WTC11 (cell line): ENCODE measurements around the gene CERS5. TPM values are rescaled to one million over a fixed set of nuclear protein-coding genes. Genes with fewer than 3 reads are reported as not detected.

ENCODE experiments used
- ATAC-seq: fragments of 200-7000 bp; cut with Tn5 transposase; 2 replicates; pipeline ENCODE4 v1.10.0; 2021; ENCODE audit warnings: mild to moderate bottlenecking, moderate library complexity
- CTCF ChIA-PET: fragments of 300-600 bp; sonication (Branson Sonifier 250); formaldehyde crosslinking; loops from one replicate; lab custom pipeline; 2021; ENCODE audit warnings: antibody characterized with exemption; lab: Charles Lee
- POLR2A ChIA-PET: fragments of 350-600 bp; sonication (Branson Sonifier 250); formaldehyde crosslinking; loops from one replicate; lab custom pipeline; 2021; ENCODE audit warnings: antibody characterized with exemption; lab: Charles Lee
- DNase-seq: peaks from one replicate; pipeline ENCODE4 v3.0.0; 2021; ENCODE audit warnings: low spot score
- H3K27ac Mint-ChIP-seq: 2 replicates; pipeline ENCODE4 v1.8.0; 2021; ENCODE audit warnings: mixed read lengths
- H3K27me3 Mint-ChIP-seq: 2 replicates; pipeline ENCODE4 v1.8.0; 2021; ENCODE audit warnings: low read depth, mild to moderate bottlenecking, moderate library complexity, mixed read lengths
- H3K36me3 Mint-ChIP-seq: 2 replicates; pipeline ENCODE4 v1.8.0; 2021; ENCODE audit warnings: mixed read lengths
- H3K4me1 Mint-ChIP-seq: 2 replicates; pipeline ENCODE4 v1.8.0; 2022; ENCODE audit warnings: mixed read lengths
- H3K4me3 Mint-ChIP-seq: 2 replicates; pipeline ENCODE4 v1.8.0; 2021; ENCODE audit warnings: mild to moderate bottlenecking, moderate library complexity, mixed read lengths
- H3K9me3 Mint-ChIP-seq: 2 replicates; pipeline ENCODE4 v1.8.0; 2021; ENCODE audit warnings: mixed read lengths
- ATF3 ChIP-seq: sonication (generic); formaldehyde crosslinking; conservative IDR thresholded peaks from 2 replicates; pipeline ENCODE4 v1.8.1; 2022; ENCODE audit warnings: mild to moderate bottlenecking, missing genetic modification reagents
- ATF6 ChIP-seq: sonication (generic); formaldehyde crosslinking; IDR thresholded peaks from 2 replicates; pipeline ENCODE4 v1.8.1; 2023; ENCODE audit warnings: mild to moderate bottlenecking, missing genetic modification reagents
- CDX4 ChIP-seq: fragments of 250-450 bp; sonication (Bioruptor Pico); IDR thresholded peaks from 2 replicates; pipeline ENCODE4 v1.9.0; 2021; ENCODE audit warnings: moderate library complexity, mild to moderate bottlenecking, inconsistent platforms, borderline replicate concordance
- FOXJ3 ChIP-seq: sonication (generic); formaldehyde crosslinking; IDR thresholded peaks from 2 replicates; pipeline ENCODE4 v1.9.0; 2021; ENCODE audit warnings: missing genetic modification reagents, mild to moderate bottlenecking, borderline replicate concordance
- FOXP4 ChIP-seq: sonication (generic); formaldehyde crosslinking; IDR thresholded peaks from 2 replicates; pipeline ENCODE4 v1.8.0; 2022; ENCODE audit warnings: mild to moderate bottlenecking, missing genetic modification reagents
- KAT7 ChIP-seq: sonication (generic); formaldehyde crosslinking; IDR thresholded peaks from 2 replicates; pipeline ENCODE4 v1.8.1; 2023; ENCODE audit warnings: missing genetic modification reagents, mild to moderate bottlenecking, borderline replicate concordance
- NFYB ChIP-seq: sonication (generic); formaldehyde crosslinking; conservative IDR thresholded peaks from 2 replicates; pipeline ENCODE4 v1.8.0; 2022; ENCODE audit warnings: low read depth, missing genetic modification reagents
- NR1H2 ChIP-seq: sonication (generic); formaldehyde crosslinking; IDR thresholded peaks from 2 replicates; pipeline ENCODE4 v1.9.0; 2021; ENCODE audit warnings: mild to moderate bottlenecking, moderate library complexity, missing genetic modification reagents
- PRDM15 ChIP-seq: sonication (generic); formaldehyde crosslinking; IDR thresholded peaks from 2 replicates; pipeline ENCODE4 v1.8.0; 2022; ENCODE audit warnings: missing genetic modification reagents
- STAT6 ChIP-seq: sonication (generic); formaldehyde crosslinking; conservative IDR thresholded peaks from 2 replicates; pipeline ENCODE4 v1.8.1; 2023; ENCODE audit warnings: mild to moderate bottlenecking, low read depth, missing genetic modification reagents, moderate library complexity
- TEAD1 ChIP-seq: sonication (generic); formaldehyde crosslinking; IDR thresholded peaks from 2 replicates; pipeline ENCODE4 v1.8.0; 2022; ENCODE audit warnings: mild to moderate bottlenecking, missing genetic modification reagents
- USF2 ChIP-seq: sonication (generic); formaldehyde crosslinking; IDR thresholded peaks from 2 replicates; pipeline ENCODE4 v1.8.1; 2023; ENCODE audit warnings: mild to moderate bottlenecking, missing genetic modification reagents, moderate library complexity
- ZNF121 ChIP-seq: sonication (generic); formaldehyde crosslinking; IDR thresholded peaks from 2 replicates; pipeline ENCODE4 v1.8.0; 2023; ENCODE audit warnings: missing genetic modification reagents
- ZNF396 ChIP-seq: fragments of 250-450 bp; sonication (Bioruptor Pico); IDR thresholded peaks from 2 replicates; pipeline ENCODE4 v1.8.0; 2021; ENCODE audit warnings: mild to moderate bottlenecking, moderate library complexity, borderline replicate concordance
- ZNF425 ChIP-seq: fragments of 250-450 bp; sonication (Bioruptor Pico); conservative IDR thresholded peaks from 2 replicates; pipeline ENCODE4 v1.9.0; 2021; ENCODE audit warnings: mild to moderate bottlenecking
- ZNF671 ChIP-seq: fragments of 250-450 bp; sonication (Bioruptor Pico); IDR thresholded peaks from 2 replicates; pipeline ENCODE4 v1.8.0; 2021; ENCODE audit warnings: mild to moderate bottlenecking
- ZSCAN18 ChIP-seq: fragments of 250-450 bp; sonication (Bioruptor Pico); IDR thresholded peaks from 2 replicates; pipeline ENCODE4 v2.1.2; 2022; ENCODE audit warnings: mild to moderate bottlenecking, moderate library complexity
- total RNA-seq: library from RNA; stranded (reverse); gene quantifications from 3 replicates; pipeline ENCODE4 v1.2.3, GENCODE V29; 2021

CERS5 gene
- total RNA-seq, 1 experiment from 2014 or later, result 55.8 TPM

- no peak for TF ChIP-seq STAT6 (CRISPR knock-in tag)
- no peak for TF ChIP-seq TEAD1 (CRISPR knock-in tag)
- TF ChIP-seq USF2 (CRISPR knock-in tag), result no peak
These were observed 47.9 kb upstream of the CERS5 start (continued) for GRCh38 chr12:50215033-50215432.

GRCh38 chr12:50214018-50214417, 46.8 kb upstream of the CERS5 start:
- H3K4me3 Mint-ChIP-seq, result no peak overlapping the region
- no peak overlapping the region for H3K27ac Mint-ChIP-seq
- peaks cover 7% of the 10 kb centered on the region; the same call in 1 of the 2 replicates for H3K36me3 Mint-ChIP-seq
- CTCF ChIA-PET, result interaction anchor here (1.6 kb wide), 1 partner anchor 101 kb away, joined by 3 read pairs; no protein-coding TSS in a partner anchor
- no peaks in the 10 kb centered on the region for H3K9me3 Mint-ChIP-seq
- DNase-seq (no peak), ATAC-seq (no peak)
- peaks cover 8% of the 10 kb centered on the region for H3K4me1 Mint-ChIP-seq
- H3K27me3 Mint-ChIP-seq, result no peaks in the 10 kb centered on the region
- POLR2A ChIA-PET, result no interaction called here
- TF ChIP-seq ZNF121 (no peak), FOXJ3 (no peak), ZNF396 (CRISPR knock-in tag) (no peak), NR1H2 (no peak), ATF3 (CRISPR knock-in tag) (no peak)

- ATAC-seq (no peak), DNase-seq (no peak)
- H3K9me3 Mint-ChIP-seq, result no peaks in the 10 kb centered on the region
- H3K27ac Mint-ChIP-seq, result peak overlapping the region; percentile 29; the same call in 1 of the 2 replicates
- H3K4me1 Mint-ChIP-seq, result peaks cover 8% of the 10 kb centered on the region
- H3K4me3 Mint-ChIP-seq, result no peak overlapping the region
- ChIA-PET CTCF (no interaction called here), POLR2A (no interaction called here)
- H3K27me3 Mint-ChIP-seq, result no peaks in the 10 kb centered on the region
- H3K36me3 Mint-ChIP-seq, result peaks cover 7% of the 10 kb centered on the region; the same call in 1 of the 2 replicates
- no peak for TF ChIP-seq CDX4 (CRISPR knock-in tag)
- TF ChIP-seq NFYB, result no peak
- TF ChIP-seq ZSCAN18 (CRISPR knock-in tag), result no peak
- TF ChIP-seq ATF6 (CRISPR knock-in tag), result no peak
- no peak for TF ChIP-seq KAT7
- no peak for TF ChIP-seq PRDM15 (CRISPR knock-in tag)
- no peak for TF ChIP-seq ZNF671
- TF ChIP-seq ZNF425 (CRISPR knock-in tag), result no peak
- no peak for TF ChIP-seq FOXP4 (CRISPR knock-in tag)
These were observed 46.3 kb upstream of the CERS5 start for GRCh38 chr12:50213439-50213838.
